ENCODE data around the gene MIS18A.

Gene MIS18A

DNA sequence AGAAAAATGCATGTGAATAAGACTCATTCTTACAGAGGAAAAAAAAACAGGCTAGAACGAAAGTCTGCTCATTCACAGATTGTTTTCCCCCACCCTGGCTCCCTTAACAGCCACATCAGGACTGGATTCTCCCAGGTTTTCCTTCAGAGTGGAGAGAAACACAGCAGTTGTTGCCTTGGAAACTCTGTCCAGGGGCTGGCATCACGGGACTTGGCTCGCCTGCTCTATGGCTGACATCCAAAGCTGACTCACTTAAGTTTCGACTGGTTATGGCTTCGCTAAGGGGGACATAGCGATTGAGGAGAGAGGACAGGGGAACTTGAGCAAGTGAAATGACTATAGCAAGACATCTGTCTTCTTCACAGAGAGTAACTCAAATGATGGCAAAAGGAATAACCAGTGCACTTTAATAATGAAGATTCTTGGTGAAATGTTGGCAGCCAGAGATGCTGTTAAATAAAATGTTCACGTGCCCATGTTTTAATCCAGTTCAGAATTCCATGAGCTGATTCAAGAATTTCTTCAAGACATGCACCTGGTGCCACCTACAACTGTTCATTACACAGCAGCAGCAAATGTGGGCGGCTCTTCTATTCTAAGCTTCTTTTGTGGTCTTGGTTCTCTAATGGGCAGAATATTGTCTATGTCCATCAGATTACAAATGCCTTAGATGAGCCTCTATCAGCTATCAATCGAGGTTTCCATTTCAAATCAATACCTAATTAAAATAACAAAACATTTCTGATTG is 21.8 kb downstream of the MIS18A start:
- DNase-seq (ENCODE audit: extremely low read depth in 1 of 2, low read depth in 1 of 2): no peak

DNA sequence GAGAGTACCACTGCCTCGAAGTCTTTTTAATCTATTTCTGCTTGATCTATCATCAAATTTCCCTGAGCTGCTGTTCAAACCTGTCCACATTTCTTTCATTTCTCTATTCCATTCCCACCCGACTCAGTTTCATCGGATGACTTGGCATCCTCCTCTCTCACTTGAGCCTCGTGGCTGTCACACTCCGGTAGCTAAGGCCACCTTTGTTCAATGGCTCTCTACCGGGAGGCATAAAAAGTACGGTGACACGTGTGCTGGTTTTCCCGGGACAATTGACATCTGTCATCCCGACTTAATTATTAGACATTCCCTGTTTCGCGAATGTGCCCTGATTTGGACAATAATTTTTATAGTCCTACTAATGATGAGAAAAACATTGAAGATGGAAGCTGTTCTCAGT is 22.6 kb downstream of the MIS18A start:
- DNase-seq (ENCODE audit: extremely low read depth in 1 of 2, low read depth in 1 of 2): no peak

DNA sequence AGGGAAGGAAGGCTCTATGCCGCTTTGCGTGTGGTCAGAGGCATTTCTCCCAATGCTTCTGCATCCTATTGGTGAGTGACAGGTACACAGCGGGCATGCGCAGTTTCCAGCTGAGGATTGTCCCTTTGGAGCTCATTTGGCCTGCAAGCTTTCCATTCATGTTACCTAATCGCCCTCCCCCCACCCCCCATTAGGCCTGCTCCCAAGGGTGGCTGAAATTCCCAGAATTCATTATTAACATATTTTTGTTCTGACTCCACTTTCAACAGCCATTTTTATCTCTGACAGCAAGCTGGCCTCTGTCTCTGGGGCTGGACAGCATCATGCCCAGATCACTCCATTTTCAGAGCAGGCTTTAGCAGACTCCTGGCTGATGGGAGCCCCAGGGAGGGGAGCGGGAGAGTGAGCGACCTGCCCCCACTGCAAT is 25.6 kb downstream of the MIS18A start:
- no peak for DNase-seq (ENCODE audit: extremely low read depth in 1 of 2, low read depth in 1 of 2)

DNA sequence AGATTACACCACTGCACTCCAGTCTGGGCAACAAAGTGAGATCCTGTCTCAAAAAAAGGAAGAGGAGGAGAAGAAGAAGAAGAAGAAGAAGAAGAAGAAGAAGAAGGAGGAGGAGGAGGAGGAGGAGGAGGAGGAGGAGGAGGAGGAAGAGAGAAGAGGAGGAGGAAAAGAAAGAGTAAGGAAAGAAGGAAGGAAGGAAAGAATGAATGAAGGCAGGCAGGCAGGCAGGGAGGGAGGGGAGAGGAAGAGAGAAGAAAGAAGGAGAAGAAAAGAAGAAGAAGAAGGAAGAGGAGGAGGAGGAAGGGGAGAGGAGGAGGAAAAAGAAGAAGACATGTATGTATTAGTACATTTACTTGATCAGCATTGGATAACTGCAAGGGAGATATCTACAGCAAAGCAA is 26.7 kb downstream of the MIS18A start:
- no peak for DNase-seq (ENCODE audit: extremely low read depth in 1 of 2, low read depth in 1 of 2)

DNA sequence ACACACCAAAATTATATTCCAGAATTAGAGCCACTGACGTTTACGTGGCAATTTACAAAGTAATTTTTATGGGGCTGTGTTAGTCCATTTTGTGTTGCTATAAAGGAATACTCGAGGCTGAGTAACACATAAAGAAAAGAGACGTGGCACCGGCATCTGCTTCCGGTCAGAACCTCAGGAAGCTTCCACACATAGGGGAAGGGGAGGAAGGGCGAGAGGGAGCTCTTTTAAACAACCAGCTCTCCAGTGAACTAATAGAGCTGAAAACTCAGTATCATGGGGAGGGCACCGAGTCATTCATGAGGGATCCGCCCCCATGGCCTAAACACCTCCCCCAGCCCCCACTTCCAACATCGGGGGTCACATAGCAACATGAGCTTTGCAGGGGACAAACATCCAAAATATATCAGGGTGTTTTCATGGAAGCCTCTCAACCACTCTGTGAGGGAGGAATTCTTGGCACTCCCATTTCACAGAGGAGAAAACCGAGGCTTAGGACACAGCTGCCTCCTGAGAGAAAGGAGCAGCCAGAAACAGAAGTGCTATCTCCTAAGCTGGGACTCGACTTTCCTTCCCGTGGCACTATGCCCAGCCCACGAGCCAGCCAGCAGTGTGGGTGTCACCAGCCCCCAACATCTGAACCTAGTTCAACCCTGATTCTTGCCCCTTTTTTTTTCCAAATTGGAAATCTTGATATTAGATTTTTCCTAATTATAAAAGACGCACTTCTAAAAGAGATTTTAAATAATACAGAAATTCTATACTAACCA is 29.2 kb downstream of the MIS18A start:
- no peak for DNase-seq (ENCODE audit: extremely low read depth in 1 of 2, low read depth in 1 of 2)

DNA sequence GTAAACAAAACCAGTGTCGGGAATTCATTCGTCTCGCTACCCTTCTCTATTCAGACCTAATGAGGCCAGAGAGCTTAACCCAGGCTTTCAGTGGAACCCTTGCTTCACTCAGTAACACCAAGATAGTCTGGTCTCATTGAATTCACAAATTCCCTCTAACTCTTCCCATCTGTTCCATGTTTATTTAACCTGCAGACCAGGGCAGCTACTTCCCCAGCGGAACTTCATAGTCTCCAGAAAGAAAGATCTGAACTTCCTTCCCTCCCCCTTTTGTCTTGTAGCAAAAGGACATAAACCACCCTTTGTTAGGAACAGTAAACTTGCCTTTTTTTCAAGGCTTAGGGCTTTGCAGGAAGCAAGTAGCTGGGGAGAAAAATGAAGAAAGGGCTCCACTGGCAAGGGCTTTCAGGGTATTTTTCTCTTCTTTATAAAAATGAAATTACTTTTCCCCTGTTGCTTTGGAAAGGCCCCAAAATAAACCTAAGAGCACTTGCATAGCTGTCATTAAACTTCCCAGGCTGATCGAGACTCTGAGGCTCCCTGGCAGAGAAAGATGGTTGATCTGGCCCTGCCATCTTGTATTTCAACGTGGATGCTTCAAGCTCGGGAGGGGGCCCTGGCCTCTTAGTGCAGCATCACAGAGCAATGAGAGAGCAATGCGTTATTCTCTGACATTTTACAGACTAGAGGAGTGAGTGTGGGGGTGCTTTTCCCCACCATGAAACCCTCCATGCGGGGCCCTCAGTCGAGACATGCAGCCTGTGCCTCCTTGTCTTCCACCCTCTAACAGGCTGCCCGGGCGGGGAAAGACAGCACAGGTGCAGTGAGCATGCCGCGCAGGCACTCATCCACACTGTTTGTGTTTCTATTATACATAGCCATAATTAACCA is 30.0 kb downstream of the MIS18A start:
- no peak for DNase-seq (ENCODE audit: extremely low read depth in 1 of 2, low read depth in 1 of 2)

DNA sequence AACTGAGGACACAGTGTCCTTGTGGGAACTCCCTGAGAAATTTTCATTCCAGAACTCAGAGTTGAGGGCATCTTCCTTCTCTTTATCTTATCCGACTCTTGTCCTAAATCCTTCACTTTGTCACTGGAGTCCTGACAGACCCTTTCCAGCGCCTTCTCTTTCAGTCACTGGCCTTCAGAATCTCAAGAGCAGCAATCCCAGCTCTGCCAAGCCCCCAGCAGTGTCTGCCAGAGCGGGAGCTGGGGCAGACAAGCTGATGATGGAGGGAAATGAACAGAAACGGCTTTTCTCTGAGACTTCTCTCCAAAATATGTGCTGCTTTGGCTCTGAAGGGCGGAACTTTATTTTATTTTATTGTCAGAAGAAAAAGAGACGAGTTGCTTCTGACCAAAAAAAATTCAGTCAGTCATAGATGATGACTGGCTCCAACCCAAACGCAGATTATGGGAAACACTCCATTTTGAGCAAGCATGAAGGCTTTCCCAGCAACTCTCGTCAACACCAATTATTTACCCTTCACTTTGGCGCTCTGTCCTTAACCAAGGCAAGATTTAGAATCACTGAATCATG is 32.2 kb downstream of the MIS18A start:
- no peak for DNase-seq (ENCODE audit: extremely low read depth in 1 of 2, low read depth in 1 of 2)

DNA sequence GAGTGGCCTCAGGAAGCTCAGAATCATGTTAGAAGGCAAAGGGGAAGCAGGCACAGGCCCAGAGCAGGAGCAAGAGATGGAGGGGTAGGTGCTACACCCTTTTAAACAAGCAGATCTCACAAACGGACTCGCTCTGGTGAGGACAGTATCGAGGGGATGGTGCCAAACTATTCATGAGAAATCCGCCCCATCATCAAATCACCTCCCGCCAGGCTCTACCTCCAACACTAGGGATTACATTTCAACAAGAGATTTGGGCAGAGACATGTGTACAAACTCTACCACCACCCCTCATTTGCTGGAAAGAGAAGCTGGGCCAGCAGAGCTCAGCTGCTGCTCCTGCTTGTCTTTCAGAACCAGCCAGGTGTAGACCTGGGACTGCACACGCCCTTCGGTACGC is 32.9 kb downstream of the MIS18A start:
- DNase-seq (ENCODE audit: extremely low read depth in 1 of 2, low read depth in 1 of 2): no peak

DNA sequence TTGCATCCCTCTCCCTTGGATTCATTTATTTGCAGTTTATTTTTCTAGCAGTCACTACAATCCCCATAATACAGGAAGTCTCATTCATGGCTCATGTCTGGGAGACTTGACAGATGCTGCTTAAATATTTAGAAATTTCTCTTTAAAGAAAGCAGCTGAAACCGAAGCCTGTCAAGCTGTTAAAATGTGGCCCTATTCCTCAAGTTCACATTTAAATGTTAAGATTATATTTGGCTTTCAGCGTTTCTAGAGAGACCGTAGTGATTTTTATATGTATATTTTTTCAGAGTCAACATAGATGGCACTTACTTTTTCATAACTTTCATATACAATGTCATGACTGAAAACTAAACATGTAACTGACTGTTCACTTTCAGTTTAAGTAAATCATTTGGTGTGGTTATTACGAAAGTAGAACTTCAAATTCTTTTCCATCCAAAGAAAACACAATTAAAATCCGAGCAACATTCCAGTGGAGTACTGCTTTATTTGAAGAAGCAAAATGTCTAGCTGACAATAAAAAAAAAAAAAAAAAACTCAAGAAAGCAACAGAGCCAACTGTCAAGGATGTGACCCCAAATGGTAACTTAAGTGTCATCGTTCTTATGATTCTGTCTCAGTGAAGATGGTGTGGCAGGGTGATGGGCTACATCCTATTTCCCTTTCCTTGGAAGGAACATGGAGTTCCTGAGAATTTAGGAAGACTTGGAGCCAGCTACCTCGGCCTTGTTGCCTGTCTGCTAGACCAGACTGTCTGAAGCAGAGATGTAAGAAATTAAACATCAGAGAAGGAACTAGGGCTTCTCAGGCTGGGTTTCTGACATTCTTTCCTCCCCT is 37.8 kb downstream of the MIS18A start:
- DNase-seq (ENCODE audit: extremely low read depth in 1 of 2, low read depth in 1 of 2): no peak

DNA sequence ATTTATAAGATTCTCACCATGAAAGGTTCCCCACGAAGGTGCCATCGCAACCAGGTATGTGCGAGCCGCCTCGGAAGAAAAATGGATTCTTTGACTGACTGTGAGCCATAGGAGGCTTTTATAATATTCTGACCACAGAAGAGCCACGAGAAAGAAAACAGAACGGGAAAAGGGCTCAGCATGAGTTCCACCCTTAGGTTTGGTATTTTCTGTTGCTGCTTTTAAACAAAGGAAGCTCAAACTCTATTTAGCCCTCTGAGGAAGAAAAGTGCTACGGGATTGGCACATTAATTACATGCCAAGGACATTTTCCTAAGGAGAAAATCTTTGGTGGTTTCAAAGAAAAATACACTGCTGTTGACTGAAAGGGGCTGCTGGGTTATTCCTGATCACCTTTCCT is 39.3 kb downstream of the MIS18A start:
- no peak for DNase-seq (ENCODE audit: extremely low read depth in 1 of 2, low read depth in 1 of 2)

DNA sequence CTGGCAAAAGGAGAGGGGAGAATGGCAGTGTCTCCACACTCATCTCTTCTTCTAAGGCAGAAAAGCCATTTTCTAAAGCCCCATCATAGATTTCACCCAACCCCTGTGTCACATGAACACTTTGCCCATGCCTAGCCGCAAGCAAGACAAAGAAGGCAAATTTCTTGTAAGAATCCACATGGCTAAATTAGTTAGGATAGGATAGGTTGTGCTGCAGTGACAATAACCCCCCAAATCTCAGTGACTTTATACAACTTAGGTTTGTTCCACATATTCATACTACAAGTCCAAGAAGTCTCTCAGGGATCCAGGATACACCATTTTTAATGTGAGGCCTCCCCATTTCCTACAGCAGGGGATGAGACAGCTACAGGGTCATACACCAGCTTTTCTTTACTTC is 40.8 kb downstream of the MIS18A start:
- DNase-seq (ENCODE audit: extremely low read depth in 1 of 2, low read depth in 1 of 2): no peak

DNA sequence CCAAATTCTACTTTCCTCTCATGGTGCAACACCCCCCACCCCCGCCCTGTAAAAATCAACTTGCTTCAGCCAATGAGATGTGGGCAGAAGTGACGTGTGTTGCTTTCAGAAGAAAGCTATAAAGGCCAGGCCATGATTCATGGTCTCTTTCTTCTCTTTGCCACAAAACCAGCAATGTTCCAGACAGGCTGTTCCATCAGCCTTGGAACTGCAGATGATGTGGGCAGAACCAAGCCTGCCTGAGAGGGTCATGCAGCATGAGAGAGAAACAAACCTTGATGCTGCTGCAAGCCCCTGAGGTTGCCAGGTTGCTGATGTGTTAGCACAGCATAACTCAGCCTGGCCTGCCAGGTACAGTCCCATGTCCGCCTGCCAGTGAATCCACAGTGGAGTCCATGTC is 41.8 kb downstream of the MIS18A start:
- no peak for DNase-seq (ENCODE audit: extremely low read depth in 1 of 2, low read depth in 1 of 2)

DNA sequence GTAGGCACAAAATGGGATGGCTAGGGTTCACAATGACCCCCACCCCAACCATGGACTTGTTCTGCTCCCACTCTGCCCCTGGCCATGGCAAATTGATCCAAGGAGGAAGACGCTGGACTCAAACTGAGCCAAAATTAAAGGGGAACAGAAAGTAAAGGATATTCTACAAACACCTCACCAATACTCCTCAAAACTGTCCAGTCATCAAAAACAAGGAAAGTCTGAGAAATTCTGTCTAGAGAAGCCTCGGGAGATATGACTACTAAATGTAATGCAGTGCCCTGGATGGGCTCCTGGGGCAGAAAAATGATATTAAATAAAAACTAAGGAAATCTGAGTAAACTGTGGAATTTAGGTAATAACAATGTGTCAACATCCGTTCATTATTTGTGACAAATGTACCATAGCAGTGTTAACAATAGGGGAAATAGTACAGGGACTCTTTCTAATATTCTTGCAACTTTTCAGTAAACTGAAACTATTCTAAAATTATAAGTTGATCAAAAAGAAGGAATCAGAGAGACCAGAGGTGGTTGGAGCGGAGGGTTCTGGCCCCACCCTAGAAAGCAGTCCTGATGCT is 45.0 kb downstream of the MIS18A start:
- DNase-seq (ENCODE audit: extremely low read depth in 1 of 2, low read depth in 1 of 2): no peak

DNA sequence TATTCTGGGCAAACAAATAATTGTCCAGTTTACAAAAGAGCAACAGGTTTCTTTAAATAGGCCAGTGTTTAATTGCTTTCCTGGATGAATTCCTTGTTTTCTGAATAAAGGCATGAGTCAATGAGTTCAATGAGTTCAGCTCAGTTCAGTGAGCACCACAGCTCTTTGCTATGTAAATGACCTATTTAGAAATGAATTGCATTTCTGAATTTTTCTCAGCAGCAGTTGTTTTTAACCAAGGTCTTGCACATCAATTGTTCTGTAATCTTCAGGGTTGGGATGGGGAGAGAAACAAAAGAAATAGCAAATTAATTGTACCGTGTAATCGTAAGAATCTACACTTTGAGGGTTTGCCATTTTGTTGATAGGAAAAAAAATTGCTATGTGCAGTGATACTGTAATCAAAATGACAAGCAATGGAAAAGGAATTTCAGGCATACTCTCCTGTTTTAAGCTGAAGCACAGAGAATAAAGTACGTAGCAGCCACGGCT is 45.7 kb downstream of the MIS18A start:
- no peak for DNase-seq (ENCODE audit: extremely low read depth in 1 of 2, low read depth in 1 of 2)

DNA sequence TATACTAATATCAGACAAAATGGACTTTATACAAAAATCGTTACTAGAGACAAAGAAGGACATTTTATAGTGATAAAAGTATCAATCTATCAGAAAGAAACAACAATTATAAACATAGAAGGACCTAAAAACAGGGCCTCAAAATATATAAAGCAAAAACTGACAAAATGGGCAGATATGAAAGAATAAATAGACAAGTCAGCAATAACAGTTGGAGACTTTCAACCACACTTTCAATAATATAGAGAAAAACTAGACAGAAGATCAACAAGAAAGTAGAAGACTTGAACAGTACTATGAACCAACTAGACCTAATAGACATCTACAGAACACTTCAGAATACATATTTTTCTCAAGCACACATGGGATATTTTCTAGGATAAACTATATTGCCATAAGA is 52.4 kb downstream of the MIS18A start:
- DNase-seq (ENCODE audit: extremely low read depth in 1 of 2, low read depth in 1 of 2): no peak
